ENCODE results near the gene NPFFR1. TPM values are rescaled to one million over a fixed set of nuclear protein-coding genes. Genes with fewer than 3 reads are reported as not detected.
"Not testable (repeated sequence)": the region's sequence is repeated elsewhere in the genome, so short reads cannot be mapped to it uniquely, and the experiment has no call there.

The NPFFR1 gene
- total RNA-seq, 1 experiment from 2014 or later, result not detected

GRCh38 chr10:70233109-70233938 lies 50.5 kb downstream of the NPFFR1 start, which contains the start of gene PPA1:
Gene PPA1 (minus strand): TSS chr10:70233429. CDS start chr10:70233327, 102 bp downstream.
- peak; percentile 95 for DNase-seq (ENCODE audit: extremely low read depth, low read depth)

- DNase-seq (ENCODE audit: extremely low read depth, low read depth), result no peak
Observed at GRCh38 chr10:70232859-70233108, 51.0 kb downstream of the NPFFR1 start.

- peak; percentile 23 for DNase-seq (ENCODE audit: extremely low read depth, low read depth)
Observed at GRCh38 chr10:70232155-70232858, 51.5 kb downstream of the NPFFR1 start.

- no peak for DNase-seq (ENCODE audit: extremely low read depth, low read depth)
Observed at GRCh38 chr10:70228491-70228890, 55.3 kb downstream of the NPFFR1 start.

GRCh38 chr10:70227548-70228320 lies 56.1 kb downstream of the NPFFR1 start:
- no peak for DNase-seq (ENCODE audit: extremely low read depth, low read depth)

GRCh38 chr10:70223728-70224127 lies 60.1 kb downstream of the NPFFR1 start:
- DNase-seq (ENCODE audit: extremely low read depth, low read depth), result no peak

GRCh38 chr10:70222811-70223447 lies 60.9 kb downstream of the NPFFR1 start:
- DNase-seq (ENCODE audit: extremely low read depth, low read depth), result not testable (repeated sequence)

- DNase-seq (ENCODE audit: extremely low read depth, low read depth), result no peak
Observed at GRCh38 chr10:70222340-70222794, 61.4 kb downstream of the NPFFR1 start.

GRCh38 chr10:70221030-70221429 lies 62.8 kb downstream of the NPFFR1 start:
- DNase-seq (ENCODE audit: extremely low read depth, low read depth), result no peak

- peak; percentile 23 for DNase-seq (ENCODE audit: extremely low read depth, low read depth)
Observed at GRCh38 chr10:70212879-70213278, 70.9 kb downstream of the NPFFR1 start.

- DNase-seq (ENCODE audit: extremely low read depth, low read depth), result no peak
Observed at GRCh38 chr10:70212277-70212676, 71.5 kb downstream of the NPFFR1 start.

GRCh38 chr10:70206762-70207161 lies 77.0 kb downstream of the NPFFR1 start:
- no peak for DNase-seq (ENCODE audit: extremely low read depth, low read depth)

- no peak for DNase-seq (ENCODE audit: extremely low read depth, low read depth)
Observed at GRCh38 chr10:70201105-70201504, 82.7 kb downstream of the NPFFR1 start.

- DNase-seq (ENCODE audit: extremely low read depth, low read depth), result no peak
Observed at GRCh38 chr10:70198696-70199466, 84.9 kb downstream of the NPFFR1 start.

Small RNAs within 50 kb of the gene (small RNA-seq; reads per million reads assigned to genes)
- gene RPS25P9, result 0 reads per million in 2 experiments

Other genes with a start within 250 kb of the NPFFR1 start
- gene MACROH2A2, start 231.2 kb downstream of the NPFFR1 start, total RNA-seq (2014; rRNA removed; shearing (Covaris generic)), result 25.7 and 28.0 TPM in 2 replicates
- 31.0 and 40.6 TPM in 2 replicates for gene AIFM2, start 151.2 kb downstream of the NPFFR1 start, total RNA-seq (2014; rRNA removed; shearing (Covaris generic))
- 23.1 and 26.4 TPM in 2 replicates for gene TYSND1, start 137.3 kb downstream of the NPFFR1 start, total RNA-seq (2014; rRNA removed; shearing (Covaris generic))
- 74.7 and 82.9 TPM in 2 replicates for gene SAR1A, start 113.5 kb downstream of the NPFFR1 start, total RNA-seq (2014; rRNA removed; shearing (Covaris generic))
- gene PPA1, start 50.6 kb downstream of the NPFFR1 start, total RNA-seq (2014; rRNA removed; shearing (Covaris generic)), result 389 and 397 TPM in 2 replicates
- gene LRRC20, start 98.6 kb upstream of the NPFFR1 start, total RNA-seq (2014; rRNA removed; shearing (Covaris generic)), result 8.2 and 11.0 TPM in 2 replicates
- 22.6 and 24.4 TPM in 2 replicates for gene EIF4EBP2, start 120.1 kb upstream of the NPFFR1 start, total RNA-seq (2014; rRNA removed; shearing (Covaris generic))
- gene NODAL, start 157.7 kb upstream of the NPFFR1 start, total RNA-seq (2014; rRNA removed; shearing (Covaris generic)), result not detected in 2 replicates
- gene PALD1, start 194.8 kb upstream of the NPFFR1 start, total RNA-seq (2014; rRNA removed; shearing (Covaris generic)), result 6.2 and 6.6 TPM in 2 replicates

Data from NCI-H460 (cell line).